Stimulated activated CD4-positive, alpha-beta T cell treated with anti-CD3 and anti-CD28 coated beads, Interleukin-1b, Interleukin-23, amount 100 ng/mL, for 1 hour (primary cell): ENCODE results near the gene RPL28.

Source experiments
- DNase-seq, 2 donors: peaks; one replicate each; pipeline ENCODE4 v3.0.0-alpha.2; 2020; ENCODE audit warnings: low read depth in 2 of 2

Gene RPL28

DNA sequence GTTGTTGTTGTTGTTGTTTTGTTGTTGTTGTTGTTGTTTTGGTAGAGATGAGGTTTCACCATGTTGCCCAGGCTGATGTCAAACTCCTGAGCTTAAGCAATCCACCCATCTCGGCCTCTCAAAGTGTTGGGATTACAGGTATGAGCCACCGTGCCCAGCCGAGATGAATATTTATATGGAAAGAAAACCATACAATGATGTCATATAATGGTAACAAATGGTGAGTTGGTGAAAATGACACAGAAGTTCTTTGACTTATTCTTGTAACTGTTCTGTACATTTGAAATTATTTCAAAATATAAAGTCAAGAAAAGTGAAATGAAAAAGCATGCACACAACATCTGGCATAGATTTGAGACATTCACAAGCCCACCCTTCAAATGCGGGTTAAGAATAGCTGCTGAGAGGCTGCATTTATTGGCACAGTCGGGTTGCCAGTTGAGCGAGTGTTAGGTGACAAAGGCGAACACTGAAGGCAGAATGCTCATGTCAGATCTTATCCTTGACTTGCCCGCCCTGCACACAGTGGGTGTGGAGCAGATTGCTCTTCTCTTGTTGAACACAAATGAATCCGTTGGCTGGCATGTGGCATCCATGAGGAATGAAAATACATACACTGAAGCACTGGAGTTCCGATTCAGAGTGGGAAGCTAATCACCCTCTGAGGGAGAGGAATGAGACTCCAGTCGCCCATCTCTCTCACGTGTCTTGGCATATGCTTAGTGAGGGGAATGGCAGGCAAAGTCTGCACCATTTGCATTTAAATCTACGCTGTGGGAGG lies 37.7 kb downstream of the RPL28 start:
- DNase-seq: no peak

DNA sequence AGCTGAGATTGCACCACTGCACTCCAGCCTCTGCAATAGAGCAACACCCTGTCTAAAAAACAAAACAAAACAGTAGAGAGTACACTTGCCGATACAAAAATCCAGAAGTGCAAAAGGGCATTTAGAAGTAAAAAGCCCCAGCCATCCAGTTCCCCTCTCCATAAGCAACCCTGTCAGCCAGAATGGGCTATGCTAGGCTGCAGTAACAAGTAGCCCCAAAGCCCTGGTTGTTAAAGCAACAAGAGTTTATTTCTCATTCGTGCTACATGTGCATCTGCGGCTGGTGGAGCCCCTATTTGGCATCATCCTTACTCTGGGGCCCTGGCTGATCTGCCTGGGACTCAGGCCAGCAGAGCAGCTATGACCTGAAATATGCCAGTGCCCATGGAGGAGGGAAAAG lies 38.8 kb downstream of the RPL28 start:
- DNase-seq: no peak

DNA sequence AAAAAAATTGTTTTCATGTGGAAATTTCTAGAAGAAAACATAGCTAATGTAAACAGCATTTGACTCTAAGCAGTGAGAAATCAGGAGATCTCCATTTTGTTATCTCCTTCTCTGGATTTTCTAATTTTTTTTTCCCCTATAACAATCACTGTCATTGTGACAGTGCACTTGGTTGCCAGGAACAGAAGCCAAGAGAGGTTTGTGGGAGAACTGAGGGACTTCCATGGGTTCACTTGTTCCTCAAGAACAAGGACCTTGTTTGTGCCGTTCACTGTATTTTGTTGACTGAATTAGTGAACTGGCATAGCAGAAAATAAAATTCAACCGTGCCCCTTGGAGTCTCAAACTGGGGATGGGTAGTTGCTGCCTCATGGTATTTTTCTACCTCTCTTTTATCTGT lies 40.3 kb downstream of the RPL28 start:
- DNase-seq: no peak

DNA sequence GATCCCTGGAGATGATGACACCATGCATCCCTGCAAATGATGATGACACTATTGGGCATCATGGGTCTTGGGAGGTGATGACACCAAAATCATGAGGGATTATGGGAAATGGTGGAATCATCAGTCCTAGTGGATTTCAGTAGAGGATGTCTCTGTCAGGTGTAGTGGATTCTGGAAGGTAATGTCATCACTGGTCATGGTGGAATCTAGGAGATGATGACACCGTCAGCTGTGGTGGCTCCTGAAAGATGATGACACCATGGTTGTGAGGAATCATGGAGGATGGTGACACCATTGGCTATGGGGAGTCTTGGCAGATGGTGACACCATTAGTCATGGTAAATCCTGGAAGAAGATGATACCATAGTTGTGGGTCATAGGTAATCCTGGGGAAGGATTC lies 45.5 kb downstream of the RPL28 start:
- DNase-seq: no peak

DNA sequence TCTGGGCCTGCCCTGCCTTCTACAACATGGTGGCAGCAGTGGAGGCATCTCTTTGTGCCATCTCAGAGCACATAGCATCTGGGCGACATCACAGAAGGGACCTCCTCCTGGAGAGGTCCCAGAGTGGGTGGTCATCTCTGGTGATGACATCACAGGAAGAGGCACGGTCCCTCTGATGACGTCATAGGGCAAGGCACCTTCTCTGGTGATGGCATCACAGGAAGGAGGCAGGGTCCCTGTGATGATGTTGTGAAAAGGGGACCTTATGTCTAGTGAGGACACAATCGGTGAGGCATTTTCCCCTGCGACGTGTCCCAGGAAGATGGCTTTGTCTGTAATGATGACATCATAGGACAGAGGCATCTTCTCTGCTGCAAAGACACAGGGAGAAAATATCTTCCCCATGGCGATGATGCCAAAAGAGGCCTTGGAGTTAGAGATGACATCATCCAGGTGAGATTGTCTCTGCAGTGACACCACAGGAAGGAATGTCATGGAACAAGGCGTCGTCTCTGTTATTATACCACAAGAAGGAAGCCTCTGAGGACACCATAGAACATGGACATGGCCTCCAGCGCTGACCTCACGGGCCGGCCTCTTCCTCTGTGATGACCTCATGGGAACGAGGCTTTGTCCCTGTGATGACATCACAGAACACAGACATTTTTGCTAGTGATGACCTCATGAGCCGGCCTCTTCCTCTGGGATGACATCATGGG lies 46.7 kb downstream of the RPL28 start:
- DNase-seq: no peak

DNA sequence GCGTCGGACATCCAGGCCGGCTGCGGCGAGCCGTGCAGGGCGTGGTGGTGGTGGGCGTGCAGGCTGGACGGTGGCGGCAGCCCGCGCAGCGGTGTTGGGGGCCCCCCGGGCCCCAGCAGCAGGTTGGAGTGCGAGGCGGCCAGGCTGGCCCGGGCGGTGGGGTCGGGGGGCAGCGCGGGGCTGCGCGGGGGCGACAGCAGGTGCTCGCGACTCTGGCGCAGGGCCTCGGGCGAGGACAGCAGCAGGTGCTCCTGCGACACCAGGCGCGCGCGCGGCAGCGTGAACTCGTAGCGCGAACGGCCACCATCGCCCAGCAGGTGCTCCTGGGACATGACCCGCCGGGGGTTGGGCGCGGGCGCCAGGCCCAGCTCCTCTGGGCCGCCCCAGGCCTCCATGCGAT lies 47.6 kb downstream of the RPL28 start:
- DNase-seq: no peak

DNA sequence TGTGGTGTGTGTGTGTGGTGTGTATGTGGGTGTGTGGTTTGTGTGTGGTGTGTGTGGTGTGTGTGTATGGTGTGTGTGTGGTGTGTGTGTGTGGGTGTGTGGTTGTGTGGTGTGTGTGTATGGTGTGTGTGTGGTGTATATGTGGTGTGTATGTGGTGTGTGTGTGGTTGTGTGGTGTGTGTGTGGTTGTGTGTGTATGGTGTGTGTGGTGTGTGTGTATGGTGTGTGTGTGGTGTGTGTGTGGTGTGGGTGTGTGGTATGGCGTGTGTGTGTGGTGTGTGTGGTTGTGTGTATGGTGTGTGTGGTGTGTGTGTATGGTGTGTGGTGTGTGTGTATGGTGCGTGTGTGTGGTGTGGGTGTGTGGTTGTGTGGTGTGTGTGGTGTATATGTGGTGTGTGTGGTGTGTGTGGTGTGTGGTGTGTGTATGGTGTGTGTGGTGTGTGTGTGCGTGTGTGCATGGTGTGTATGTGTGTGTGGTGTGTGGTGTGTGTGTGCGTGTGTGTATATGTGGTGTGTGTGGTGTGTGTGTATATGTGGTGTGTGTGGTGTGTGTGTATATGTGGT lies 48.7 kb downstream of the RPL28 start:
- DNase-seq: no peak

DNA sequence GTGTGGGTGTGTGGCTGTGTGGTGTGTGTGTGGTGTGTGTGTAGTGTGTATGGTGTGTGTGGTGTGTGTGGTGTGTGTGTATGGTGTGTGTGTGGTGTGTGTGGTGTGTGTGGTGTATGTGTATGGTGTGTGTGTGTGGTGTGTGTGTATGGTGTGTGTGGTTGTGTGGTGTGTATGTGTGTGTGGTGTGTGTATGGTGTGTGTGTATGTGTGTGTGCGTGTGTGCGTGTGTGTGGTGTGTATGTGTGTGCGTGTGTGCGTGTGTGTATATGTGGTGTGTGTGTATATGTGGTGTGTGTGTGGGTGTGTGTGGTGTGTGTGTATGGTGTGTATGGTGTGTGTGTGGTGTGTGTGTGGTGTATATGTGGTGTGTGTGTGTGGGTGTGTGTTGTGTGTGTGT lies 49.3 kb downstream of the RPL28 start:
- no peak for DNase-seq

DNA sequence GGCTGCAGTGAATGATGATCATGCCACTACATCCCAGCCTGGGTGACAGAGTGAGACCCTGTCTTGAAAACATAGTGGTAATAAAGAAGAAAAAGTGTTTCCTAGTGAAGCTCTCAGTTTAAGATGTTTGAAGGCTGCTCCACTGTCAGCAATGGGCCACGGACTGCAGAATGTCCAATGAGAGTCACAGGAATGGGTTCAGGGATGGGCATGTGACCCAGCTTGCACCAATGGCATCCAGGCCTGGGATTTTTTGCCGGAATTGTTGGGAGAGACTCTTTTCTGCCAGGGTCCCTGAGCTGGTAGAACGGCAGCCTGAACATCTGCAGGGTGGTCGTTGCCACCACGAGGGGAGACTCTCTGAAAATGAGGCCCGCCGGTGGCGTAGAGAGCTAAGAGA lies 51.1 kb downstream of the RPL28 start:
- DNase-seq: no peak

DNA sequence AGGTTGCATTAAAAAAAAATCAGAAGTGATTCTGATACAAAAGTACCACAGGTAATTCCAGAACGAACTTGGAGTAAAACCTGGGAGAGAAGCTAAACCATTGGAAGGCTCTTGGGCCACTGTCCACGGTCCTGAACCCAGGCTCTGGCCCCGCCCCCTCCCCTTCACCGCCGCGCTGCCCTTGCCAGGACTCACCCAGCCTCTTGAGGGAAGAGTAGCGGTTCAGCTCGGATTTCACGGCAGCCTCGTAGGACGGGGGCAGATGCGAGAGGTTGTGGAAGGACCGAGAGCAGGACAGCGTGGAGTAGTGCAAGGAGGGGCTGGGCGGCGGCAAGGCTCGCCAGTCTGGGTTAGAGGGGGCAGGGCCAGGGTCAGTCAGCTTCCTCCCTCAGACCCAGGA lies 51.7 kb downstream of the RPL28 start:
- no peak for DNase-seq

DNA sequence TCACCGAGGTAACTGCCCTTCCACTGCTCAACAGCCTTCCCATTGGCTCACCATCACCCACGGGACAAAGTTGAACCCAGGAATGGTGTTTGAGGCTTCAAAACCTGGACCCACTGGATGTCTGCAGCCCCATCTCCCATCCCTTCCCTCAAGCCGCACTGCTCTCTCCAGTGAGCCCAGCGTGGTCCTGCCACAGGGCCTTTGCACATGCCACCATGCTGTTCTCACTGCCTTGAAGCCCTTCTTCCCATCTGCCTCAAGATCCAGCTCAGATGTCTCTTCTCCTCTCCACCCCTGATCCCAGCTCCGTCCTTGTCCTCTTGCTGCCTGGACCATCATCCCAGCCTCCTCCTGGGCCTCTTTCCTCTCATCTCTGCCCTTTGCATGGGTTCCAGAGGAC lies 53.3 kb downstream of the RPL28 start:
- DNase-seq: no peak

DNA sequence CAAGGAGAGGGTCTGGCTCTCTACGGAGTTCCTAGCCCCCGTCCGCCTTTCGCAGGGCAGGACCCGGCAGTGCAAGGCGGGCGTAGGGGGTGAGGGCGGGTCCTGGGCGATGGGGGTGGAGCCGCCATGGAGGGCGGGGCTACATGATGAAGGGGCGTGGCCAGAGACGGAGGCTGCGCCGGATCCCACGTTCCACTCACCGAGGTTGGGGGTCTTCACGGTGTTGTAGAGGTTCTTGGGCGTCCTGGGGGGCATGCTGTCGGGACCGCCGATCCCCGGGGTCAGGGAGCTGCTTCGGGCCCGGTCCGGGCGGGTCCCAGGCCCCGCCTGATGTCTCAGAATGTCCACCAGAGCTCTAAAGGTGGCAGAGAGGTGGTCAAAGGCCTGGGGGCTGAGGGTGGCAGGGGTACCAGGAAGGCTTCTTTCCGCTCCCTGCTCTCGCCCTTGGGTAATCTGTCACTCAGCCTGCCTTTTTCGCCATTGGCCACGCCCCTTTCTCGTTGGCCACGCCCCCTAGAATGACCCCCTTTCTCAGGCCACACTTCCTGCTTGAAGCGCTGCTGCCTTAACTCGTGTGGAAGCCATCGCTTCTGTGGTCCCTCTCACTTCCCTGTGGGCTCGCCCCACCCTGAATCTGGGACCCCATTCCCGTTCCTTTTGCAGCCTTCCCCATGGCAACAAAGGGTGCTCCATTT lies 54.8 kb downstream of the RPL28 start:
- DNase-seq: no peak

DNA sequence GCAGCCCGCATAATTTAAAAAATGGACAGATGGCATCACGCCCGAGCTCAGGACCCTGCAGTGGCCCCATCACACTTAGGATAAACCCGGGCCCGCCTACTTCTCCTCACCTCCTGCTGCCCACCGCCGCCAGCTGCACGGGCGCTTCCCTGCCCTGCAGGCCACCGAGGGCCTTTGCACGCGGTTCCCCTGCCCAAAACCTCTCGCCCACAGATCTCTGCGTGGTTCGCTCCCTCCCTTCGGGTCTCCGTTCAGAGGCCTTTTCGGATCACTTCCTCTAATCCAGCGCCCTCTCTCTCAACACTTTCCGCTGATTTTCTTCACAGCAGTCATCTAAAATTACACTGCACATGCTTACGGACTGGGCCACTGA lies 55.6 kb downstream of the RPL28 start:
- DNase-seq: no peak

DNA sequence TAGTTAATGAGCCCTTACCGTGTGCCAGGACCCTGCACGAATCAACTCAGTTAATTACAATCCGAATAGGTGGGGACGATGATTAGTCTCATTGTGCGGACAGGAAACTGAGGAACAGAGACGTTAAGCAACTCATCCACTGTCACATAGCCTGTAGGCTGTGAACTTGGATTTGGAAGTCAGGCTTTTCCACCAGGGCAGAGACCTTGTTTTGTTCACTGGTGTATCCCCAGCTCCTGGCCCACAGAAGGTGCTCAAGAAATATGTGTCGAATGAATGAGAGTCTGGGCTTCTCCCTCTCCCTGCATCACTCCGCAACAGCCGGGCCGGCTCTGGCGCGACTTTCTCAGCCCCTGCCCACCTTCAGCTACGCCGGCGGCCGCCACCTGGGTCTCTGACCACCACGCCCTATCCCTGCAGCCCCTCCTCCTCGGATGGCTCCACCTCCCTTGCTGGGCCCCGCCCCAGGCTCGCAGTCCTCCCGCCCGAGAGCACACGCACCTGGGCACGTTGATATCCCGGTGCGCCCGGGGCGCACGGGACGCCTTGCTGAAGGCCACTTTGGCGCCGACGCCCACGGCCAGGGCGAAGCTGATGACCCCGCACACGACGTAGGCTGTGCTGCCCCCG lies 56.1 kb downstream of the RPL28 start:
- DNase-seq: no peak

DNA sequence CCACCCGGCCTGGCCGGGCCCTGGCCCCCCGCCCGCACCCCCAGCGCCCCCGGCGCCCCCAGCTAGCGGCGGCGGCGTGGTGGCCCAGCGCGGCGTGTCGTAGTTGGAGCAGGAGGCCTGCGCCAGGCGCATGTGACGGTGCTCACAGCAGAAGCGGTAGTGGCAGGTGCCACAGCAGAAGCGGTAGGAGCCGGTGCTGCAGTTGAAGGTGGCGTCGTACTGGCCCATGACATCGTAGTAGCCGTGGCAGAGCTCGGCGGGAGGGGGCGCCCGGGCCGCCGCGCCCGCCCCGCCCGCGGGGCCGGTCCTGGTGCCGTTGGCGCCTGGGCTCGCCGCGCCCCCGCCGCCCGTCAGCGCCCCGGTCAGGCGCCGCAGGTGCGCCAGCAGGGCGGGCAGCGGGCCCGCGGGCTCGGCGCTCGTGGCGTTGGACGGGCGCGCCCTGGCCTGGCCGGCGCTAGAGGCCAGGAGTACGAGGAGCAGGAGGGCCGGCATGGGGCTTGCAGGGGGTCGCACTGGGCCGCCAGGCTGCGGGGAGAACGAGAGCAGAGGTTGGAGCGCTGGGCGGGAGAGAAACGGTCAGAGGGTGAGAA lies 56.7 kb downstream of the RPL28 start:
- DNase-seq: no peak

DNA sequence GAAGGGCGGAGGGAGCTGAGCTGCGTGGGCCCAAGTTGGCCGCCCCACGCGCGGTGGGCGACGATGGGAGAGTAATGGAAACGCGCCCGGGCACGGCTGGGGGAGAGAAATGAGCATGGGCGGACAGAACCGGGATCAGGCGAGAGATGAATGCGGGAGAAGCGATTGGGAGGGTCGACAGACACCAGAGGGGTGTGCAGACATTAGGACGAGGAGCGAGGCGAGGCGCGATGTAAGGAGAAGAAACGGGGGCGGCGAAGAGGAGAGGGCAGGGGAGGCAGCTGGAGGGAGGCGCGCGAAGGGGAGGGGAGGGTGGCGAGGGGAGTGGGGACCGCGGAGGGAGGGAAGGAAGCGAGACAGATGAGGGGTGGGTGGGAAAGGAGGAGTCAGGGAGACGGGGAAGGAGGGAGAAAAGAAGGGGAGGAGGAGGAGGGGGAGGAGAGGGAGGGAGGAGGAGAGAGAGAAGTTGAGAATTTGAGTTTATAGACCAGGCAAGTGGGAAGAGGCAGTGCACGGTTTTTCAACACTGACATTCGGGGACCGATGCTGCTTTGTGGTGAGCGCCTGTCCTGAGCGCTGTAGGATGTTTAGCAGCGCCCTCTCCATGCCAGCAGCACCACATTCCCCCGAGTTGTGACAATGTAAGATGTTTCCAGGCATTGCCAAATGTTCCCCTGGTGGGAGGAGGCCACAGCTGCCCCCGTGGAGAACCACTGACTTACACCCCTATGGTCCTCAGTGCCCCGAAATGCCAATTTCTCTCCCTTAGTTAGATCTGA lies 57.5 kb downstream of the RPL28 start, which contains the start of gene SHISA7:
SHISA7 (minus strand) TSS at position 256 of the 779 bp plus-strand sequence. CDS start 437 bp downstream, outside the sequence.
- no peak for DNase-seq

DNA sequence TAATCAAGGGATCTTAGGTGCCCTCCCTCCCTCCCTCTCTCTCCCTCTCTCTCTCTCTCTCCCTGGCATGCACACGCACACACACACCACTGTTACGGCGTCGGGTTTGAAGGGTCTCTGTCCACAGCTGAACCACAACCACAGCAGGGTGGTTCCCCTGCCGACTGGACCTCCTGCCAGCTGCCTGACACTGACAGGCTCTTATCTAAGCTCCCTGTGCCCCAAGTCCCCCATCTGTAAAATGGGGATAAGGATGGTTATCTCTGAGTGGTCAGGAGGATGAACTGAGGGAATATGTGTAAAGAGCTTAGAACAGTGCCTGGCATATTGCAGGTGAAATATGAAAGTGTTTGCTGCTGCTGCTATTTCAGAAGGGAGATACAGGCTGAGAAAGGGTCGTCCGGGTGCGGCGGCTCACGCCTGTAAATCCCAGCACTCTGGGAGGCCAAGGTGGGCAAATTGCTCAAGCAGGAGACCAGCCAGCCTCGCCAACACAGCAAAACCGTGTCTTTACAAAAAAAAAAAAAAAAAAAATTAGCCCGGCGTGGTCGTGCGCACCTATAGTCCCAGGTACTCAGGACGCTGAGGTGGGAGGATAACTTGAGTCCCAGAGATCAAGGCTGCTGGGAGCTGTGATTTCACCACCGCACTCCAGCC lies 58.2 kb downstream of the RPL28 start:
- DNase-seq: no peak

DNA sequence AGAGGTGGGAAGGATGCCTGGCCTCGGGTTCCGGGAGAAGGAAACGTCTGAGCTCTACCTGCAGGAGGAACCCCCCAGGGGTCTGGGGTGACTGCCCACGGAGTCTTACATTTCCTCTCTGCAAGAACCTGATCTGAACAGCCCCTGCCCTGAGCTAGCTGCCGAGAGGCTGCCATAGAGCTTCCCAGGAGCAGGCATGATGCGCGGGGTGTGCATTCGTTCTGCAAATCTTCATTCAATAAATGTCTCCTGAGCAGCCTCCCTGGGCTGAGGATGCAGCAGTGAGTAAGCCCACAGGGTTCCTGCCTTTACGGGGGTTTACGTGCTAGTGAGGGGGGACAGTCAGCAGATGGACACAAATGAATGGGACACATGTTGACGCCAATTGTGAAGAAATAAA lies 58.9 kb downstream of the RPL28 start:
- no peak for DNase-seq

DNA sequence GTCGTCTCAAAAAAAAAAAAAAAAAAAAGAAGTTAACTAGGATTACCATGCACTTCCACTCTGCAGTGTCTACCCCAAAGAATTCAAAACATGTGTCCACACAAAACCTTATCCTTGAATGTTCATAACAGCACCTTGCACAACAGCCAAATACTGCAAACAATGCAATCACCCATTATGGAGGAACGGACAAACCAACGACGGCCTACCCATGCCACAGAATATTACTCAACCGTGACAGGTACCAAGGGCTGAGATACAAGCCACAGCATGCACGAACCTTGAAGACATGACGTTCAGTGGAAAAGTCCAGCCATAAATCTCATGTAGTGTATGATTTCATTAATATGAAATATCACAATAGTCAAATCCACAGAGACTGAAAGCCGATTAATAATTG lies 60.3 kb downstream of the RPL28 start:
- DNase-seq: no peak

DNA sequence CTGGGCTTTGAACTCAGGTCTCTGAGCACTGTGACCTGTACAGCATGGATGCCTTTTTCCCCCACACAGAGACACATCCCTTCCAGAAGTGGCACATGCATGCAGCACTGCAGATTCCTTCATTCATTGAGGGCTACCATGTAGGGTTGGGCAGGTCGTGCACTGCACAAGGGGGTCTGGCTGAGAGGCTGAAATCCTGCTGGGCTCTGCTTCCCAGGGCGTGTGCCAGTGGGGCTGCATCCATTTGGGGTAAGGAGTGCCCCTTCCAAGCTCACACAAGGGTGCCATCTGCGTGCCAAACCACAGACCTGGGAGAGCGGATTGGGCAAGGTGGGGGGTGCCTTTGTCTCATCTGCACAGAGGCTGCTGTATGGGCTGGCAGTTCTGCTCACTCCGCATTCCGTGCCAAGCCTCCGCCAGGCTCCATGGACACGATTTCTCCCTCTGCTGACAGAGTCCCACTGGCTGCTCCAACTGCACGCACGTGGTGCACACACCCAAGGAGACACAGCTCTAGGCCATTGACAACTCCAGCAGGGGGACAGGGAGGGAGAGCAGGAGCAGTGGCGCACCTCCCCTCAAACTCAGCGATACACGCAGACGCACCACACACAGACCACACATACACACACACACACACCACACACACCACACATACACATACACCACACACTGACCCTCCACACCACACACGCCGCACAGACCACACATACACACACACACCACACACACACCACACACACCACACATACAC lies 61.9 kb downstream of the RPL28 start:
- DNase-seq: no peak
